ENCODE data around the gene OCIAD2.

GRCh38 chr4:48913346-48913745, 6.8 kb upstream of the OCIAD2 start:
- no peak for TF ChIP-seq CTCF (IDR thresholded peaks at IDR 0.05)
- TF ChIP-seq POLR2A (IDR thresholded peaks at IDR 0.05) = peak in 1 of 2 donors; percentile 5

Measured in adrenal gland (tissue), 5 donors.